ENCODE results near the gene PRELP.
"Not testable (repeated sequence)": the region's sequence is repeated elsewhere in the genome, so short reads cannot be mapped to it uniquely, and the experiment has no call there.

Gene PRELP

GRCh38 chr1:203506858-203507626 lies 31.4 kb downstream of the PRELP start:
- no peak for DNase-seq (ENCODE audit: low read depth)

DNA sequence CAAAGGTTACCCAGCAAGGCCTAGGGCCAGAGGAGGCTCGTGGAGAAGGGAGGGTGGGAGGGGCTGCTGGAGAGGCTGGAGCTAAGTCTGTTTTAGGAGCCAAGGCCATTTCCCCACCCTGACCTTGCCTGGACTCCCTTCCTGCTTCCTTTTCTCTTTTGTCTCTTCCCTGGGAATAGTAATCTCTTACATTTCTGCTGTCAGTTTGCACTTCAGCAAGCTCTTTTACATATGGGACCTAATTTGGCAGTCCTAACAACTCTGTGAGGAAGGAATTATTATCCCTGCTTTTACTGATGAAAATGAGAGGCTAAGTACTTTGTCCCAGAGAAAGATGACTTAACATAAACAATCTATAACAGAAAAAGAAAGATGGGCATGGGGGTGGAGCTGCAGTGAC lies 32.2 kb downstream of the PRELP start:
- no peak for DNase-seq (ENCODE audit: low read depth)

DNA sequence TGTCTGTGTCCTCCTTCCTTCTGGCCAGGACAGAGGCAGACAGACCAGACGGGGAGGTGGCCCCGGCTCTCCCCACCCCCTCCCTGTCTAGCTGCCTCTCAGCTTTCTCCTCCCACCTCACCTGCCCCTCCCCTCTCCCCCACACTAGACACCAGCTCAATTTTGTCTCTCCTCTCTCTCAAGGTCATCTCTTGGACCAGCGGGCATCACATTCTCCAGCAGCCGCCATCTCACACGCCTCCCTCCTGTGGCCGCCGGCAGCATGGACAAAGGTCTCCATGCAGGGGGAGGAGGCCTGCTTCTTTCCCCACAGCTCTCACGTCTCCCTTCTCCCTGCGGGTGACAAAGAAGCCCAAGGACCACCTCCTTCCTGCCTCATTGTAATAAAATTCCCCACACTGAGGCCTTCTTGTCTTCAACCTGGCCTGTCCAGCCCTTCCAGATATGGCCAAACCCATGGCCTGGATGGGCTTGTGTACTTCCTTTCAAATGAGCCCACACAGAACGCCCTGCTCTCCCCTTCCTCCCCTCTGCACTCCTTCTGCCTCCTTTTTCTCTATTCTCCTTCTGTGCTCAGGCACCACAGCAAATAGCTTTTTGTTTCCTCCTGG lies 33.0 kb downstream of the PRELP start:
- no peak for DNase-seq (ENCODE audit: low read depth)

DNA sequence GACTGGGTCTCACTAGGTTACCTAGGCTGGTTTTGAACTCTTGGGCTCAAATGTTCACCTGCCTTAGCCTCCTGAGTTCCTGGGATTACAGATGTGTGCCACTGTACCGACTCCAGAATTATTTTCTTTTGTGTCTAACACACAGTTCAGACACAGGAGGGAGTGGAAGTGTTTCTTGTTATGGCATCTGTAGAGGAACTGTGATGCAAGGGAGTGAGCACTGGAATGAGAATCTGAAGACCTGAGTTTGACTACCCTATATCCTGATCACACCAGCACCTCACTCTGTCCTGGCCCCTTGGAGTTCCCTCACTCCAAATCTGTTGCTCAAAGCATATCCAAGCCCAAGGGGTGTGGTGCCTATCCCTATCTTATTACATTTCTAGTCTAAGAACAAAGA lies 33.5 kb downstream of the PRELP start:
- no peak for DNase-seq (ENCODE audit: low read depth)

- DNase-seq (ENCODE audit: low read depth) = no peak
These were observed 35.9 kb downstream of the PRELP start for GRCh38 chr1:203511513-203511912.

DNA sequence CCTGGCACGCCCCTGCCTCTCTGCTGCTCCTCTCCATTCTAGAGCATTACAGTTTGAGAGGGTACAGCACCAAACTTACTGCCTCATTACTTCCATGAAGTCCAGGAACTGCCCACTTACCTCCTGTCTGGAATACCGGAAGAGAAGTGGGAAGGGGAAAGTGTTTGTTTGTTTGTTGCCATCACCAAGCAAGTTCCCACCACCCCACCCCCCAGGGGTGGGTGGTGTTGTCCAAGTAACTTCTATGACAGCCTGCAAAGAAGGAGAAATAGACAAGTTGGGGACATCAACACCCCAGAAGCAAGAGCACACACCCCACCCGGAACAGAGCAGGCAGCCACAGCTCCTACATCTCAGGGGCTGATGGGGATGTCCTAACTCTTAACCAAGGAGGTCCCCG lies 36.3 kb downstream of the PRELP start:
- DNase-seq (ENCODE audit: low read depth) = no peak

- no peak for DNase-seq (ENCODE audit: low read depth)
These were observed 36.9 kb downstream of the PRELP start for GRCh38 chr1:203512517-203512847.

DNA sequence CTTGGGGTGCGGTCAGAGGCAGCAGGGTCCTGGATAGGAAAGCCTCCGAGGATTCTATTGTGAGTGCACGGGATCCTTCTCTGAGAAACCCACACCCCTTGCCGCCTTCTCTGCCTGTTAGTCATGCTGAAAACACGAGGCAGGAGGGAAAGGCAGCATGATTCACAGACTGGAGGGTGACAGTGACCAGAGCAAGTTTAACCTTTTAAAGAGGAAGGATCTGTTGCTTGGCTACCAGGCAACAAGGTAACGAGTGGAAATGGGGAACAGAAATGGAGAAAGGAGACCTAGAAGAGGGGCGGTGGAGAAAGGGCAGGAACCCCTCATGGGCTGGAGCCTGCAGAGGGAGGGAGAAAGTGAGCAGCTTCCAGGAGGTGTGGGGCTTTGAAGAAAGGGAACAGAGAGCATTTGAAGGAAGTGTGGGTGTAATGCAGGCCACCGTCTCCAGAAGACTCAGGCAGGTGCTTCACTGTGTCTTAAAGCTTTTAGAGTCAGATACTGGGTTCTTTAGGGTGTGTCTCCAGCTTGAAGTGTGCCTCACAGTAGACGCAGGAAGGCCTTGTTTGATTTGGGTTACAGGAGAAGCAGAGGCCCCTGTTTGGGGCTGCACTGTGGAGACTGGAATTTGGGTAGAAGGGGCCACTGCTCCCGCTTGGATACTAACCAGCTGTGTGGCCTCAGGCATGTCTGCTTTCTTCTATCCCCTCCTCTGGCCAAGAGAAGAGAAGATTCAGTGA lies 37.4 kb downstream of the PRELP start:
- DNase-seq (ENCODE audit: low read depth) = no peak

DNA sequence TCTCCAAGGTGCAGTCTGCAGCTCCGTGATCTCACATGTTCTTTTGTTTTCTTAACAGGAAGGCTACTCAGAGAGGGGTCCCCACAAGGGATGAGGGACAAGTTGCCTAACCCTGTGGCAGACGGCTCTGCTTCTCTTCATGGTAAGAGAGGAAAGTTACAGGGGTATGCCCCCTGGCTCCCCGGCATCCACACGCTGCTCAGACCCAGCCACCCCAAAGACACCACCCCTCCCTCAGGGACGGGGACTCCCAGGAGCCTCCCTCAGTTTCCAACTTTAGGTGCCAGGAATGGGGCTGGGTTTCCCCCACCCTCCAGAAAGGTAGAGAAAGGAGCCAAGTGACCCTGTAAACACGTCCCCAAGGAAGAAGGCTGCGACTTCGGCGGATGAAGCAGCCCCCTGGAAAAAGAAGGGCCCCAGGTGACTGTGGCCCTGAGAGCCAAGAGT lies 38.0 kb downstream of the PRELP start:
- no peak for DNase-seq (ENCODE audit: low read depth)

- DNase-seq (ENCODE audit: low read depth) = no peak
These were observed 40.6 kb downstream of the PRELP start for GRCh38 chr1:203516184-203516583.

GRCh38 chr1:203516906-203517305 lies 41.3 kb downstream of the PRELP start:
- no peak for DNase-seq (ENCODE audit: low read depth)

- DNase-seq (ENCODE audit: low read depth) = no peak
These were observed 42.0 kb downstream of the PRELP start for GRCh38 chr1:203517426-203518110.

DNA sequence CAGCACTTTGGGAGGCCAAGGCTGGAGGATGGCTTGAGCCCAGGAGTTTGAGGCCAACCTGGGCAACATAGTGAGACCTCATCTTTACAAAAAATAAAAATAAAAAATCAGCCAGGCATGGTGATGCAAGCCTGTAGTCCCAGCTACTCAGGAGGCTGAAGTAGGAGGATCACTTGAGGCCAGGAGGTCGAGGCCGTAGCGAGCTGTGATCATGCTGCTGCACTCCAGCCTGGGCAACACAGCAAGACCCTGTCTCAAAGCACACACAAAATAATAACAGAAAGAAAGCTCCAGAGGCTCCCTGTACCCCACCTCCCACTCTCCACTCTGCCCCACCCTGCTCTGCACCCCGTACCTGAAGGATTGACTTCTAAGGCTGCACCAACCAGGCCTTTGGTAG lies 42.5 kb downstream of the PRELP start:
- not testable (repeated sequence) for DNase-seq (ENCODE audit: low read depth)

DNA sequence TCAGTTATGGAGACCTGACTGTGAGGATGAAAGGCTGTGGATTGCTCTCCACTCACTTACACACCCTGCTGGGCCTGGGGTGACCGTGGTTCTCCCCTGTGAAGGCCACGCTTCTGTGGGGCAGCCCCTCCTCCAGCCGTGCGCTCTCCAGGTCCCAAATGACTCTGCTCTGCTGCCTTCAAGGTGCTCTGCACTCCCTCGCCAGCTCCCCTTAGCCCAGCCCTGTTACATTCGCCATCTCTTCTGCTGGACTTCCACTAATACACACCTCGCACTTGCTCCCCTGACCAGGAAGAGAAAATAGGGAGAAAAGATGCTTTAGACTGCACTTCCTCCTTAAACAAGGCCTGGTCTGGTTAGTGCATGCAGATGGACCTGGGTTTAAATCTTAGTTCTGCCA lies 42.9 kb downstream of the PRELP start:
- no peak for DNase-seq (ENCODE audit: low read depth)

DNA sequence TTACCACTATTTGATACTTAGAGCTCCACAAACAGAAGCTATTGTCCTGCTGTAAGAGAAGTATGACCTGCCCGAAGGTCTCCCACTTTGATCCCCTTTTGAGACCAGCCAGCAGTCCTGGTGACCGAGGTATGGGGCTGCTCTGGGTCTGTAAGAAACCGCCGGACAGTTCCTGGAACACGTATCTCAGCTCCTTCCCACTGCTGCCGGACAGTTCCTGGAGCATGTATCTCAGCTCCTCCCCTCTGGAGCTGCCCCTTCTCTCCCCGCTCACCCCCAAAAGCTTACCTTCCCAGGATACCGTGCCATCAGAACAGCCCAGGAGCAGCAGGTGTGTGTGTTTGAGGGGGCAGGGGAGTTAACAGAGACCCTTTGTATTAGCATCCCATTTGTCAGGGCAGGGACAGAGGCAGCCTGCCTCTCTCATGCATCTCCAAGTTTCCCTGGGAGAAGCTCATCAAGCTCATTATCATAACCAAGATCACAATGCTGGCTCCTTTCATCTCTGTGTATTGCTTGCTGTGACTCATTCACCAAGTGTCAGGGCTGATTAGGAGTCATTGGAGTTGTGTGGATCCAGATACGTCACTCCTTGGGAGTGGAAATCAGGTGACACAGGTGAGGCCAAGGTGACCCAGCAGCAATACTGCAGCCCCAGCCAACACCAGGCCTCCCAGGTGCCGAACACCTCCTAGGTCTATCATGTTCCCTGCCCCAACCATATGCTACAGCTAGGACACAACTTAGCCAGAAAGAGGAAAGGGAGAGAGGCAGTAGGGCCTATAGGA lies 43.6 kb downstream of the PRELP start:
- DNase-seq (ENCODE audit: low read depth) = no peak

DNA sequence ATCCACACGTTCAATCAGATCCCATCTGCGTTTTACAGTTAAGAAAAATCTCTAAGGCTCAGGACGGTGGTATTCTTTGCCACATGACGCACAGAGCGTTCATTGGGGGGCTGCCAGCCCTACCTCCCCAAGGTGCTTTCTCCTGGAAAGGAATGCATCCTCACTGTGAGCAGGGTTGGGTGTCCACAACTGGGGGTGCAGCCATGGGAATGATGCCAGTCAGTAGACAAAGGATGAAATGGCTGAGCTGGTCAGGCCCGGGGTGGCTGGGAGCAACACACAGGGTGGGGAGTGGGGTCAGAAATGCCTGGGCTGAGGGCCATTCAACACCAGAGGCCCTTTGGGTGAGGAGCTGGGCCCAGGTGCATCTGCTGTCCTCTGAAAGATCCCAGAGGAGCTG lies 44.3 kb downstream of the PRELP start:
- DNase-seq (ENCODE audit: low read depth) = no peak

DNA sequence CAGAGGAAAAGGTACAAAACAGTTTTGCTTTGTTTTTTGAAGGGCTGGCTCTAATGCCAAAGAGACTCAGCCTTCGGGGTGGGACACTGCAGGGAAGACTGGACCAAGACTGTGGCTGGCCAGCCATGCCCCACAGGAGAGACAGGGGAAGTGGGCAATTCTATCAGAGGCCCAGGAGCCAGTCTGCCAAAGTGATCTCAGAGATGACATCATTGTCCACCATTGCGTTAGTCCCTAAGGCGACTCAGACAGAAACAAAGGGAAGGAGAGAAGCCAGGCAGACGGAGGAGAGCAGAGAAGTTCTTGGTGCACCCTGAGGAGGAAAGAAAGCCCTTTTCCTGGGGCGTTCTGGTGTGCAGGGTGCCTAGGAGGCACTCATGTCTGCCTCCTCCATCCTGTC lies 44.7 kb downstream of the PRELP start:
- DNase-seq (ENCODE audit: low read depth) = no peak

- no peak for DNase-seq (ENCODE audit: low read depth)
These were observed 45.6 kb downstream of the PRELP start for GRCh38 chr1:203521074-203521794.

DNA sequence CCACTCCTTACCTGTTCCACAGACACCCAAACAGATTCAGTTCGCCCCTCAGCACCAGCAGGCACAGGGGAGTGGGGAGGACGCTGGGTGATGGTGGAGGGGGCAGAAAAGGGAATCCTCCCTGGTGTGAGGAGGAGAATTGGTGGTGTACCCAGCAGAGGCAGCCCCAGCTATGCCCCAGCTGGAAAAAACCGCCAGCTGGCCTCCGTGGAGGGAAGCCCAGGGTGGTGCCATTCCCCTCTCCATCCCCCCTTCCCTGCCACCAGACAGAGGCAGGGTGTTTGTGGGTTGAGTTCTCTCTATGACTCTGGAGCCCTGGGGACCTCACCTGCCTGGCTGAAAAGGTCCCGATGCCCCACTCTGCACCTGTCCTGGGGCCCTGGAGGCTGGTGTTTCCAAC lies 46.2 kb downstream of the PRELP start:
- DNase-seq (ENCODE audit: low read depth) = no peak

GRCh38 chr1:203522237-203522636 lies 46.6 kb downstream of the PRELP start:
- no peak for DNase-seq (ENCODE audit: low read depth)

DNA sequence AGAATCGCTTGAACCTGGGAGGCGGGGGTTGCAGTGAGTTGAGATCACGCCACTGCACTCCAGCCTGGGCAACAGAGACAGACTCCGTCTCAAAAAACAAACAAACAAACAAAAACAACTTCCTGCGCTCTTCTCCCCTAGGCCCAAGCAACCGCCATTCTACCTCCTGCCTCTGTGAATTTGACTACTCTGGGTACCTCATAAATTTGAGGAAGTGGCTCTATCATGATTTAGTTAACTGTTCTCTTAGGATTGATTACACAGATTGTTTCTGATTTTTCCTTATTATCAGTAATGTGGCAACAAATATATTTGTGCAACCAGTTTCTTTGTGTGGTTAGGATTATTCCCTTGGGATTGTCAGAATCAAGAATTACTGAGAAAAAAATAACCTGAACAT lies 48.1 kb downstream of the PRELP start:
- DNase-seq (ENCODE audit: low read depth) = no peak
